Activated T-helper 1 cell treated with anti-CD3 and anti-CD28 coated beads, Interleukin-12 subunit alpha, Interleukin-12 subunit beta, Interleukin-2, Interleukin-4 antibody, amounts not matched to agents 30 ng/mL and 10 ng/mL and 1 ng/mL, durations not matched to agents 14 hours and 24 hours and 36 hours (primary cell): Measurements from ENCODE around the gene PHF21A. TPM values are rescaled to one million over a fixed set of nuclear protein-coding genes. Genes with fewer than 3 reads are reported as not detected.
"Not testable (repeated sequence)": the region's sequence is repeated elsewhere in the genome, so short reads cannot be mapped to it uniquely, and the experiment has no call there.

ENCODE experiments used
- DNase-seq: peaks from one replicate; pipeline ENCODE4 v3.0.0; 2021; ENCODE audit warnings: low spot score
- H3K27ac Mint-ChIP-seq: one replicate; pipeline ENCODE4 v1.8.0; 2021; ENCODE audit warnings: mild to moderate bottlenecking, mixed read lengths
- H3K27me3 Mint-ChIP-seq: one replicate; pipeline ENCODE4 v1.8.0; 2022; ENCODE audit warnings: mild to moderate bottlenecking, moderate library complexity, mixed read lengths; ENCODE audit not compliant: insufficient read depth
- H3K36me3 Mint-ChIP-seq: one replicate; pipeline ENCODE4 v1.8.0; 2021; ENCODE audit warnings: low read depth, mixed read lengths
- H3K4me1 Mint-ChIP-seq: one replicate; pipeline ENCODE4 v1.8.0; 2021; ENCODE audit warnings: low read depth, mixed read lengths
- H3K4me3 Mint-ChIP-seq: one replicate; pipeline ENCODE4 v1.8.0; 2021; ENCODE audit warnings: mild to moderate bottlenecking, moderate library complexity, mixed read lengths
- H3K9me3 Mint-ChIP-seq: one replicate; pipeline ENCODE4 v1.8.0; 2021; ENCODE audit warnings: mixed read lengths
- intact Hi-C: fragments of 100-400 bp; cut with micrococcal nuclease; formaldehyde crosslinking; loops from one replicate; pipeline ENCODE4 v1.15.1; 2024
- total RNA-seq: library from RNA; stranded (reverse); gene quantifications from 2 replicates; pipeline ENCODE4 v1.2.3, GENCODE V29; 2022

Gene PHF21A
- total RNA-seq, 1 donor from 2014 or later = 32.9 TPM

GRCh38 chr11:45913514-45913913 is 207.7 kb downstream of the PHF21A start:
- intact Hi-C loops = no loop called here
- Mint-ChIP-seq H3K36me3 (peaks cover 7% of the 10 kb centered on the region), H3K27me3 (no peaks in the 10 kb centered on the region), H3K4me3 (no peak overlapping the region), H3K9me3 (no peaks in the 10 kb centered on the region), H3K4me1 (peaks cover 15% of the 10 kb centered on the region), H3K27ac (no peak overlapping the region)
- DNase-seq = no peak

GRCh38 chr11:45910623-45911022 is 210.6 kb downstream of the PHF21A start:
- Mint-ChIP-seq H3K4me1 (no peaks in the 10 kb centered on the region), H3K9me3 (no peaks in the 10 kb centered on the region), H3K27ac (no peak overlapping the region), H3K36me3 (peaks cover 5% of the 10 kb centered on the region), H3K4me3 (no peak overlapping the region), H3K27me3 (no peaks in the 10 kb centered on the region)
- intact Hi-C loops = no loop called here
- DNase-seq = no peak

- H3K9me3 Mint-ChIP-seq = no peaks in the 10 kb centered on the region
- DNase-seq = no peak
- no peaks in the 10 kb centered on the region for H3K27me3 Mint-ChIP-seq
- H3K4me3 Mint-ChIP-seq = no peak overlapping the region
- no peak overlapping the region for H3K27ac Mint-ChIP-seq
- peaks cover 5% of the 10 kb centered on the region for H3K36me3 Mint-ChIP-seq
- H3K4me1 Mint-ChIP-seq = no peaks in the 10 kb centered on the region
- intact Hi-C loops = no loop called here
Measured at GRCh38 chr11:45909594-45910475, 211.4 kb downstream of the PHF21A start.

- Mint-ChIP-seq H3K4me1 (no peaks in the 10 kb centered on the region), H3K27ac (no peak overlapping the region), H3K27me3 (no peaks in the 10 kb centered on the region), H3K9me3 (no peaks in the 10 kb centered on the region), H3K4me3 (no peak overlapping the region), H3K36me3 (peaks cover 3% of the 10 kb centered on the region)
- intact Hi-C loops = no loop called here
- DNase-seq = no peak
Measured at GRCh38 chr11:45907911-45908370, 213.3 kb downstream of the PHF21A start.

GRCh38 chr11:45906965-45907611 is 214.2 kb downstream of the PHF21A start, which contains the start of gene FREY1:
FREY1 (minus strand) TSS chr11:45907271; CDS start chr11:45907245, 26 bp downstream.
- intact Hi-C loops = no loop called here
- H3K36me3 Mint-ChIP-seq = peaks cover 3% of the 10 kb centered on the region
- no peak within 1 kb of the TSS for H3K27ac Mint-ChIP-seq
- H3K27me3 Mint-ChIP-seq = no peaks in the 10 kb centered on the region
- no peaks in the 10 kb centered on the region for H3K4me1 Mint-ChIP-seq
- H3K4me3 Mint-ChIP-seq = no peak within 1 kb of the TSS
- no peaks in the 10 kb centered on the region for H3K9me3 Mint-ChIP-seq
- no peak for DNase-seq

- intact Hi-C loops = no loop called here
- Mint-ChIP-seq H3K27me3 (peaks cover 5% of the 10 kb centered on the region), H3K4me3 (no peak overlapping the region), H3K27ac (no peak overlapping the region), H3K36me3 (peaks cover 2% of the 10 kb centered on the region), H3K4me1 (no peaks in the 10 kb centered on the region), H3K9me3 (no peaks in the 10 kb centered on the region)
- no peak for DNase-seq
Measured at GRCh38 chr11:45906096-45906682, 215.1 kb downstream of the PHF21A start.

- DNase-seq, H3K27ac Mint-ChIP-seq, H3K9me3 Mint-ChIP-seq, H3K4me1 Mint-ChIP-seq, intact Hi-C loops, H3K4me3 Mint-ChIP-seq, H3K36me3 Mint-ChIP-seq: not testable (repeated sequence)
- peaks cover 11% of the 10 kb centered on the region for H3K27me3 Mint-ChIP-seq
Measured at GRCh38 chr11:45905576-45905975, 215.7 kb downstream of the PHF21A start.

GRCh38 chr11:45905095-45905494 is 216.2 kb downstream of the PHF21A start:
- intact Hi-C loops = no loop called here
- Mint-ChIP-seq H3K27me3 (peaks cover 13% of the 10 kb centered on the region), H3K27ac (no peak overlapping the region), H3K4me3 (no peak overlapping the region), H3K4me1 (no peaks in the 10 kb centered on the region), H3K9me3 (no peaks in the 10 kb centered on the region), H3K36me3 (no peaks in the 10 kb centered on the region)
- no peak for DNase-seq

- no peaks in the 10 kb centered on the region for H3K4me1 Mint-ChIP-seq
- no peaks in the 10 kb centered on the region for H3K36me3 Mint-ChIP-seq
- H3K27me3 Mint-ChIP-seq = peaks cover 13% of the 10 kb centered on the region
- intact Hi-C loops = no loop called here
- no peak for DNase-seq
- H3K27ac Mint-ChIP-seq = no peak overlapping the region
- no peak overlapping the region for H3K4me3 Mint-ChIP-seq
- no peaks in the 10 kb centered on the region for H3K9me3 Mint-ChIP-seq
Measured at GRCh38 chr11:45904309-45904915, 216.8 kb downstream of the PHF21A start.

- intact Hi-C loops = no loop called here
- DNase-seq = no peak
- H3K27ac Mint-ChIP-seq = no peak overlapping the region
- peaks cover 24% of the 10 kb centered on the region for H3K27me3 Mint-ChIP-seq
- no peaks in the 10 kb centered on the region for H3K36me3 Mint-ChIP-seq
- no peaks in the 10 kb centered on the region for H3K9me3 Mint-ChIP-seq
- H3K4me1 Mint-ChIP-seq = no peaks in the 10 kb centered on the region
- H3K4me3 Mint-ChIP-seq = no peak overlapping the region
Measured at GRCh38 chr11:45902452-45903380, 218.5 kb downstream of the PHF21A start.

- no peak overlapping the region for H3K27ac Mint-ChIP-seq
- no peaks in the 10 kb centered on the region for H3K4me1 Mint-ChIP-seq
- DNase-seq = no peak
- H3K9me3 Mint-ChIP-seq = no peaks in the 10 kb centered on the region
- intact Hi-C loops = no loop called here
- H3K36me3 Mint-ChIP-seq = no peaks in the 10 kb centered on the region
- H3K4me3 Mint-ChIP-seq = no peak overlapping the region
- peaks cover 24% of the 10 kb centered on the region for H3K27me3 Mint-ChIP-seq
Measured at GRCh38 chr11:45901626-45902025, 219.6 kb downstream of the PHF21A start.
